HEK293T (cell line): ENCODE results near the gene SCGB1C1.

Source experiments
- CTCF ChIA-PET: fragments of 350-600 bp; formaldehyde crosslinking; extraction: SDS; loops from one replicate; lab custom pipeline; 2021; ENCODE audit warnings: antibody characterized with exemption, inconsistent platforms; lab: Yijun Ruan, JAX
- POLR2A ChIA-PET: fragments of 350-600 bp; formaldehyde crosslinking; extraction: SDS; loops from one replicate; lab custom pipeline; 2020; ENCODE audit warnings: antibody characterized with exemption, inconsistent platforms; lab: Yijun Ruan, JAX
- DNase-seq: peaks from one replicate; pipeline ENCODE4 v3.0.0; 2012; ENCODE audit warnings: mixed read lengths; ENCODE audit errors: extremely low spot score
- ARNT ChIP-seq: fragments of 450-650 bp; IDR thresholded peaks from 2 replicates; pipeline ENCODE4 v1.6.1; 2017; ENCODE audit warnings: mild to moderate bottlenecking
- BHLHE40 ChIP-seq: fragments of 450-650 bp; IDR thresholded peaks from 2 replicates; pipeline ENCODE4 v1.6.1; 2016; ENCODE audit warnings: mild to moderate bottlenecking, moderate library complexity, borderline replicate concordance
- CTBP1 ChIP-seq: fragments of 450-650 bp; IDR thresholded peaks from 2 replicates; pipeline ENCODE4 v1.6.1; 2016; ENCODE audit warnings: borderline replicate concordance
- ELF4 ChIP-seq: fragments of 450-650 bp; IDR thresholded peaks from 2 replicates; pipeline ENCODE4 v1.6.1; 2017; ENCODE audit warnings: antibody characterized with exemption
- FOXA1 ChIP-seq: fragments of 450-650 bp; IDR thresholded peaks from 2 replicates; pipeline ENCODE4 v1.6.1; 2016; ENCODE audit warnings: mild to moderate bottlenecking
- FOXK2 ChIP-seq: fragments of 450-650 bp; IDR thresholded peaks from 2 replicates; pipeline ENCODE4 v1.6.1; 2016; ENCODE audit warnings: mild to moderate bottlenecking
- FOXM1 ChIP-seq: fragments of 450-650 bp; IDR thresholded peaks from 2 replicates; pipeline ENCODE4 v1.6.1; 2017; ENCODE audit warnings: mild to moderate bottlenecking, borderline replicate concordance
- HDGF ChIP-seq: fragments of 450-650 bp; IDR thresholded peaks from 2 replicates; pipeline ENCODE4 v1.6.1; 2017; ENCODE audit warnings: antibody characterized with exemption, borderline replicate concordance
- L3MBTL2 ChIP-seq: fragments of 450-650 bp; conservative IDR thresholded peaks from 2 replicates; pipeline ENCODE4 v1.6.1; 2016; ENCODE audit warnings: mild to moderate bottlenecking
- LEF1 ChIP-seq: fragments of 450-650 bp; IDR thresholded peaks from 2 replicates; pipeline ENCODE4 v1.6.1; 2017; ENCODE audit warnings: mild to moderate bottlenecking, borderline replicate concordance
- NFRKB ChIP-seq: fragments of 450-650 bp; IDR thresholded peaks from 2 replicates; pipeline ENCODE4 v1.6.1; 2016; ENCODE audit warnings: mild to moderate bottlenecking, moderate library complexity
- PKNOX1 ChIP-seq: fragments of 450-650 bp; IDR thresholded peaks from 2 replicates; pipeline ENCODE4 v1.6.1; 2016
- SP1 ChIP-seq: fragments of 450-650 bp; IDR thresholded peaks from 2 replicates; pipeline ENCODE4 v1.6.1; 2017
- SUZ12 ChIP-seq: fragments of 450-650 bp; IDR thresholded peaks from 2 replicates; pipeline ENCODE4 v1.6.1; 2016; ENCODE audit warnings: mild to moderate bottlenecking
- TARDBP ChIP-seq: fragments of 450-650 bp; IDR thresholded peaks from 2 replicates; pipeline ENCODE4 v1.6.1; 2016
- ZNF384 ChIP-seq: fragments of 450-650 bp; IDR thresholded peaks from 2 replicates; pipeline ENCODE4 v1.6.1; 2016

Gene SCGB1C1

GRCh38 chr11:197741-198235 lies 4.9 kb downstream of the SCGB1C1 start:
- no peak for TF ChIP-seq ZNF384
- TF ChIP-seq FOXK2, result no peak
- TF ChIP-seq BHLHE40, result no peak
- no peak for TF ChIP-seq ARNT
- no peak for TF ChIP-seq L3MBTL2
- no peak for TF ChIP-seq FOXA1
- TF ChIP-seq SP1, result no peak
- TF ChIP-seq PKNOX1, result no peak
- TF ChIP-seq NFRKB, result no peak
- no peak for TF ChIP-seq LEF1
- no peak for TF ChIP-seq ELF4
- no peak for TF ChIP-seq TARDBP
- no peak for TF ChIP-seq SUZ12
- TF ChIP-seq CTBP1, result no peak
- no peak for TF ChIP-seq FOXM1
- TF ChIP-seq HDGF, result no peak
- ChIA-PET CTCF (no interaction called here), POLR2A (interaction anchor here (1.1 kb wide), 1 partner anchor 9 kb away, joined by 3 read pairs; the partner anchor contains the start of genes BET1L and RIC8A)
- no peak for DNase-seq

DNA sequence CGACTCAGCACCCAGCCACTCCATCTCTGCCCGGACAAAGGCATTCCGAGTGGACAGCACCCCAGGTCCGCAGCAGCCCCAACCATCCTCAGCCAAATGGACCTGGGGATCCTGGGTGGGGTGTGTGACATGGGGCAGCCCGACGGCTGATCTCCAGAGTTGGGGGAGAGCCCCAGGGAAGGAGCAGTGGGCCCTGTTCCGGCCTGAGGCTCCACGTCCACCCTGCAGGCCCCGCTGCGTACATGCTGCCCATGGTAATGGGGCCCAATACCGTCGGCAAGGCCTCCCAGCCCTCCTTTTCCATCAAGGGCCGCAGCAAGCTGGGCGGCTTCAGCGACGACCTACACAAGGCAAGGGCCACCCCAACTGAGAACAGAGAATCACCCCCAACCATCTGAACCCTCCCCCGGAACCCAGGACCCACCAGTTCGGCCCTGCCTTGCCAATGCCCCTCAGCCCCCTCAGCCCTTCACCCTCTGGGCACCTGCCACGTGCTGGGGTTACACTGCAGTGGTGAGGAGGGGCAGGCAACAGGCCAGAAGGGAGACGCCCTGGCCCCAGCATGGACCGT lies 5.4 kb downstream of the SCGB1C1 start:
- no peak for DNase-seq
- POLR2A ChIA-PET, result no interaction called here
- CTCF ChIA-PET, result interaction anchor here (1.0 kb wide), 1 partner anchor 9 kb away, joined by 3 read pairs; the partner anchor contains the start of gene RIC8A
- TF ChIP-seq SP1 (no peak), HDGF (no peak), PKNOX1 (no peak), BHLHE40 (no peak)

- DNase-seq, result no peak
- CTCF ChIA-PET, result interaction anchor here (1.0 to 1.1 kb wide), 2 partner anchors 9 to 46 kb away, joined by 3 read pairs; partner anchors contain the start of gene RIC8A
- TF ChIP-seq SP1 (no peak), NFRKB (no peak), ARNT (no peak), FOXM1 (no peak), FOXA1 (no peak), LEF1 (no peak)
- POLR2A ChIA-PET, result no interaction called here
Measured at GRCh38 chr11:199004-199581, 6.2 kb downstream of the SCGB1C1 start.

GRCh38 chr11:199782-200181 lies 6.9 kb downstream of the SCGB1C1 start:
- CTCF ChIA-PET, result interaction anchor here (1.1 kb wide), 1 partner anchor 45 kb away, joined by 3 read pairs; no protein-coding TSS in a partner anchor
- TF ChIP-seq SP1 (no peak), ZNF384 (no peak), TARDBP (no peak), LEF1 (no peak), FOXK2 (no peak), SUZ12 (no peak)
- no peak for DNase-seq
- POLR2A ChIA-PET, result no interaction called here

GRCh38 chr11:200224-201003 lies 7.5 kb downstream of the SCGB1C1 start:
- TF ChIP-seq SP1 (no peak), LEF1 (no peak), NFRKB (no peak), PKNOX1 (no peak), ZNF384 (no peak), CTBP1 (no peak), FOXM1 (no peak), BHLHE40 (no peak), ELF4 (no peak), ARNT (no peak), TARDBP (no peak), L3MBTL2 (no peak), SUZ12 (no peak), HDGF (no peak), FOXA1 (no peak), FOXK2 (no peak)
- POLR2A ChIA-PET, result no interaction called here
- DNase-seq, result no peak
- CTCF ChIA-PET, result interaction anchor here (1.1 kb wide), 1 partner anchor 44 kb away, joined by 3 read pairs; no protein-coding TSS in a partner anchor

- no peak for DNase-seq
- no peak for TF ChIP-seq CTBP1
- TF ChIP-seq L3MBTL2, result no peak
Measured at GRCh38 chr11:201966-202365, 9.1 kb downstream of the SCGB1C1 start.

More at GRCh38 chr11:201966-202365, 9.1 kb downstream of the SCGB1C1 start:
- CTCF ChIA-PET, result no interaction called here
- POLR2A ChIA-PET, result no interaction called here
